Suprapubic skin (tissue), 4 donors: ENCODE data around the gene ALG1. TPM values are rescaled to one million over a fixed set of nuclear protein-coding genes. Genes with fewer than 3 reads are reported as not detected.
"Not testable (repeated sequence)": the region's sequence is repeated elsewhere in the genome, so short reads cannot be mapped to it uniquely, and the experiment has no call there.

ENCODE experiments used
- DNase-seq, 2 donors: peaks; one replicate each; pipeline ENCODE4 v3.0.0-alpha.2; 2019; ENCODE audit warnings: low spot score in 2 of 2
- H3K27ac ChIP-seq: fragments of 200-600 bp; sonication (generic); one replicate; pipeline ENCODE4 v1.5.1; 2019
- H3K27me3 ChIP-seq: fragments of 200-600 bp; sonication (generic); one replicate; pipeline ENCODE4 v1.5.1; 2019
- H3K36me3 ChIP-seq: fragments of 200-600 bp; sonication (generic); one replicate; pipeline ENCODE4 v1.5.1; 2019
- H3K4me1 ChIP-seq: fragments of 200-600 bp; sonication (generic); one replicate; pipeline ENCODE4 v1.5.1; 2019
- H3K4me3 ChIP-seq: fragments of 200-600 bp; sonication (generic); one replicate; pipeline ENCODE4 v1.5.1; 2019; ENCODE audit warnings: mild to moderate bottlenecking
- H3K9me3 ChIP-seq: fragments of 200-600 bp; sonication (generic); one replicate; pipeline ENCODE4 v1.5.1; 2019
- CTCF ChIP-seq, 2 donors: fragments of 200-600 bp in 1 of 2; fragments of 450-650 bp in 1 of 2; sonication (generic) in 1 of 2; IDR thresholded peaks; one replicate each; pipeline ENCODE4 v1.5.1; 2016 to 2019; ENCODE audit warnings: antibody characterized with exemption in 2 of 2, mild to moderate bottlenecking in 1 of 2, moderate library complexity in 1 of 2
- EP300 ChIP-seq: sonication (generic); formaldehyde crosslinking; IDR thresholded peaks from one replicate; pipeline ENCODE4 v1.6.1; 2017; ENCODE audit warnings: antibody characterized with exemption
- POLR2A ChIP-seq, 2 donors: fragments of 450-650 bp; IDR thresholded peaks; one replicate each; pipeline ENCODE4 v1.6.1; 2017; ENCODE audit warnings: antibody characterized with exemption in 2 of 2, mild to moderate bottlenecking in 2 of 2, moderate library complexity in 2 of 2
- POLR2AphosphoS5 ChIP-seq, 3 donors: sonication (generic); formaldehyde crosslinking; IDR thresholded peaks; one replicate each; pipeline ENCODE4 v1.6.1; 2017; ENCODE audit warnings: antibody characterized with exemption in 3 of 3
- WGBS: methylation state at CpG from one replicate; pipeline ENCODE4 v1.1.5; 2018; 5-methylcytosine and 5-hydroxymethylcytosine counted together
- total RNA-seq, 4 donors: library from RNA; depleted of rRNA; stranded (reverse); fragments of >200 nt; gene quantifications; one replicate each; pipeline ENCODE4 v1.1.0, GENCODE V29; 2016

The ALG1 gene
- total RNA-seq, 4 donors from 2014 or later: 14.5 to 22.3 (median 19.0) TPM

- TF ChIP-seq CTCF (IDR thresholded peaks at IDR 0.05): no peak
- TF ChIP-seq POLR2A (IDR thresholded peaks at IDR 0.05): no peak
- no peak for TF ChIP-seq POLR2AphosphoS5 (IDR thresholded peaks at IDR 0.05)
- no peak for TF ChIP-seq EP300
- DNase-seq: no peak
- Histone ChIP-seq H3K9me3 (no peaks in the 10 kb centered on the region), H3K27ac (no peak overlapping the region), H3K27me3 (no peaks in the 10 kb centered on the region), H3K36me3 (no peaks in the 10 kb centered on the region), H3K4me1 (no peaks in the 10 kb centered on the region), H3K4me3 (no peak overlapping the region)
- WGBS: 62% methylated on average over 2 of the region's 27 CpGs
Observed at GRCh38 chr16:5108505-5109158, 37.0 kb downstream of the ALG1 start.

GRCh38 chr16:5110933-5111332, 39.3 kb downstream of the ALG1 start:
- H3K27me3 ChIP-seq, DNase-seq, H3K4me1 ChIP-seq, H3K4me3 ChIP-seq, H3K9me3 ChIP-seq, H3K27ac ChIP-seq, H3K36me3 ChIP-seq: not testable (repeated sequence)
- WGBS: 84% methylated on average over 10 of the region's 10 CpGs

GRCh38 chr16:5116780-5117295, 45.2 kb downstream of the ALG1 start:
- not testable (repeated sequence) for H3K36me3 ChIP-seq, H3K4me3 ChIP-seq, H3K27me3 ChIP-seq, H3K9me3 ChIP-seq, H3K27ac ChIP-seq, DNase-seq, H3K4me1 ChIP-seq
- 46% methylated on average over 10 of the region's 10 CpGs for WGBS

- not testable (repeated sequence) for H3K4me1 ChIP-seq, H3K36me3 ChIP-seq, H3K27me3 ChIP-seq, DNase-seq, H3K27ac ChIP-seq, H3K9me3 ChIP-seq, H3K4me3 ChIP-seq
- 19% methylated on average over 19 of the region's 20 CpGs for WGBS
Observed at GRCh38 chr16:5117300-5118087, 45.9 kb downstream of the ALG1 start.

GRCh38 chr16:5131467-5132004, 59.9 kb downstream of the ALG1 start:
- not testable (repeated sequence) for H3K36me3 ChIP-seq, H3K4me1 ChIP-seq, H3K4me3 ChIP-seq, H3K9me3 ChIP-seq, DNase-seq, H3K27ac ChIP-seq, H3K27me3 ChIP-seq
- 93% methylated on average over 3 of the region's 3 CpGs for WGBS

GRCh38 chr16:5132915-5133600, 61.4 kb downstream of the ALG1 start:
- not testable (repeated sequence) for H3K4me1 ChIP-seq, H3K27ac ChIP-seq, H3K27me3 ChIP-seq, H3K4me3 ChIP-seq, H3K9me3 ChIP-seq, DNase-seq, H3K36me3 ChIP-seq
- WGBS: 11% methylated on average over 13 of the region's 13 CpGs

- H3K4me3 ChIP-seq, H3K9me3 ChIP-seq, H3K27me3 ChIP-seq, H3K27ac ChIP-seq, DNase-seq, H3K36me3 ChIP-seq, H3K4me1 ChIP-seq: not testable (repeated sequence)
- 64% methylated on average over 8 of the region's 13 CpGs for WGBS
Observed at GRCh38 chr16:5134739-5135452, 63.3 kb downstream of the ALG1 start.

Other genes starting within 250 kb of the ALG1 start
- gene GLYR1, start 224.6 kb upstream of the ALG1 start, total RNA-seq: 10 to 100 TPM; 42.2 to 76.0 (median 50.7) TPM
- 10 to 100 TPM; 25.7 to 43.9 (median 38.6) TPM for gene UBN1, start 224.4 kb upstream of the ALG1 start, total RNA-seq
- gene PPL, start 134.7 kb upstream of the ALG1 start, total RNA-seq: 100 to 1,000 TPM; 304 to 377 (median 350) TPM
- gene SEC14L5, start 113.5 kb upstream of the ALG1 start, total RNA-seq: 1 to 10 TPM; 1.0 to 1.8 (median 1.4) TPM
- gene NAGPA, start 37.9 kb upstream of the ALG1 start, total RNA-seq: 10 to 100 TPM; 25.3 to 35.1 (median 31.0) TPM
- gene C16orf89, start 5.9 kb upstream of the ALG1 start, total RNA-seq: 1 to 10 TPM in 1 of 4 donors, not detected in 3; 1.6 TPM
- gene EEF2KMT, start 26.0 kb downstream of the ALG1 start, total RNA-seq: 10 to 100 TPM in 2 of 4 donors, 1 to 10 TPM in 2; 2.7 to 14.0 (median 9.6) TPM